Stimulated activated CD4-positive, alpha-beta T cell treated with anti-CD3 and anti-CD28 coated beads, Interleukin-15, amount 100 ng/mL, for 1 hour (primary cell): ENCODE data around the gene PAK2.
A peak's percentile ranks its signal among the peaks of the same experiment; 100 is the strongest.
"Not testable (repeated sequence)": the region's sequence is repeated elsewhere in the genome, so short reads cannot be mapped to it uniquely, and the experiment has no call there.

Source experiments
- DNase-seq, 2 donors: peaks; one replicate each; pipeline ENCODE4 v3.0.0-alpha.2; 2020; ENCODE audit warnings: low read depth in 1 of 2, low spot score in 1 of 2

PAK2 gene

GRCh38 chr3:196843435-196844110 is 103.9 kb downstream of the PAK2 start:
- DNase-seq = no peak

GRCh38 chr3:196844235-196845219 is 104.9 kb downstream of the PAK2 start:
- not testable (repeated sequence) for DNase-seq

- not testable (repeated sequence) for DNase-seq
Observed at GRCh38 chr3:196848375-196848774, 108.7 kb downstream of the PAK2 start.

GRCh38 chr3:196849180-196849741 is 109.6 kb downstream of the PAK2 start:
- no peak for DNase-seq

- not testable (repeated sequence) for DNase-seq
Observed at GRCh38 chr3:196863000-196863399, 123.3 kb downstream of the PAK2 start.

- DNase-seq = no peak
Observed at GRCh38 chr3:196867155-196867506, 127.5 kb downstream of the PAK2 start.

- peak; percentile 80 to 88 for DNase-seq
Observed at GRCh38 chr3:196867507-196868296, 128.0 kb downstream of the PAK2 start, which contains the start of gene SENP5. SENP5 (plus strand) TSS chr3:196867920; CDS start chr3:196885182, 17,262 bp downstream.

- no peak for DNase-seq
Observed at GRCh38 chr3:196868297-196868661, 128.6 kb downstream of the PAK2 start.

GRCh38 chr3:196872316-196872715 is 132.7 kb downstream of the PAK2 start:
- DNase-seq = no peak

GRCh38 chr3:196874511-196875094 is 134.9 kb downstream of the PAK2 start:
- DNase-seq = not testable (repeated sequence)

- DNase-seq = no peak
Observed at GRCh38 chr3:196875258-196875657, 135.6 kb downstream of the PAK2 start.
